Ramos (cell line): Measurements from ENCODE around the gene P2RX7.
"Not testable (repeated sequence)": the region's sequence is repeated elsewhere in the genome, so short reads cannot be mapped to it uniquely, and the experiment has no call there.

Experiments
- in situ Hi-C: fragments of 300-500 bp; cut with MboI; formaldehyde crosslinking; loops from one replicate; pipeline ENCODE4 v1.14.3; 2022; ENCODE audit warnings: low sequenced_read_pairs; ENCODE audit not compliant: unreplicated experiment

Gene P2RX7

DNA sequence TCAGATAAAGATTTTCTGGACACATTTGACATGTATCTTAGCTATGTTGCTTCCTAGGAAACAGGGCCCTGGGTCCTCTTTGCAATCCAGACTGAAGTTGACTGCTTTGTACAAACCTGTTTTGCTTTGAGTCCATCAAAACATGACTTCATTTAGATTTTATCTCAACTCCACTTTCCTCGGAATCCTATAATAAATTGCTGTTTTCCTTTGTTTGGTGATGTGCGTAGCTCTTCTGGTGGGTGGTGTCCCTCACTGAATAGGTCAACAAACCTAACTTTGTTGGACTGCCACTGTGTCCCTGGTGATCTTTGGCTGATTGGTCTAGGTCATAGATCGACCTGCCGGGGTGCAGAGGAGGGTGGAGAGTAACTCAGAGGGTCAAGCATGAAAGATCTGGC is 735 bp upstream of the P2RX7 start:
- in situ Hi-C loops: no loop called here

GRCh38 chr12:121133838-121134237 is 1.2 kb downstream of the P2RX7 start:
- in situ Hi-C loops: no loop called here

GRCh38 chr12:121135320-121135719 is 2.6 kb downstream of the P2RX7 start:
- in situ Hi-C loops: no loop called here

DNA sequence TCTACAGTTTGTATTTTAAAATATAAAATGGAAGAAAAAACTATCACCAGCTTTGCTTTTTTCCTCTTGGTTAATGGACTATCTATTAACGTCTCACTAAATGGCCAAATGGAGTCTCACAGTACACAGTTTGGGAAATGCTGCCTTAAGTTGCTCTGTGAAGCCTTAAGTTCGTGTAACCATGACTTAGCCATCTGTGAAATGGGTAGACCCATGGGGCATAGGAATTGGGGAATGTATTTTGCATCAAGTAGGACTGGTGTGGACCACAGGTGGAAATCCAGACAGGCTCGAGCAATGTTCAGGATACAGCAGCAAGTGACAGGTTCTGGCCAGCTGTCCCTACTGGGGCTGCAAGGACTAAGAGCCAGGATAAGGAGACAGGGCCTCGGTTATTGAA is 4.8 kb downstream of the P2RX7 start:
- in situ Hi-C loops: no loop called here

- in situ Hi-C loops: no loop called here
Measured at GRCh38 chr12:121138284-121138683, 5.6 kb downstream of the P2RX7 start.

GRCh38 chr12:121139286-121139685 is 6.6 kb downstream of the P2RX7 start:
- in situ Hi-C loops: no loop called here

DNA sequence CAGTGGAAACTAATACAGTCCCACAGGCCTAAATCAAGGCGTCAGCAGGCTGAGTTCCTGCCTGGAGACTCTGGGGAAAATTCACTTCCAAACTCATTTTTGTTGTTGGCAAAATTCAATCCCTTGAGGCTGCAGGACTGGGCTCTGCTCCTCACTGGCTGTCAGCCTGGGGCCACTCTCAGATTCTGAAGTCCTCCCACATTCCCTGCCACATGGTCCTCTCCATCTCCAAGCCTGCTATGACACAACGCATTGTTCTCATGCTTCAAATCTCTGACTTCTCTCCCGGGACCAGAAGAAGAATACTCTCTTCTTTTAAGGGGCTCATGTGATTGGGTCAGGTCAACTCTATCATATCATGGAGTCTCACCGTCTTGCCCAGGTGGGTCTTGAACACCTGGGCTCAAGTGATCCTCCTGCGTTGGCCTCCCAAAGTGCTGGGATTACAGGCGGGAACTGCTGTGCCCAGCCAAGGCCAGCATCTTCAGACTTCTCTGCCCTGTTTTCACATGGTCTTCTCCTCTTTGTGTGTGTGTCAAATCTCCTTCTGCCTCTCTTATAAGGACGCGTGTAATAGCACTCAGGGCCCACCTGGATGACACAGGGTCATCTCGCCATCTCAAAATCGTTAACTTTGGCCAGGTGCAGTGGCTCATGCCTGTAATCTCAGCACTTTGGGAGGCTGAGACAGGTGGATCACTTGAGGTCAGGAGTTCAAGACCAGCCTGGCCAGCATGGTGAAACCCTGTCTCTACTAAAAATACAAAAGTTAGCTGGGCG is 9.7 kb downstream of the P2RX7 start:
- in situ Hi-C loops: no loop called here

DNA sequence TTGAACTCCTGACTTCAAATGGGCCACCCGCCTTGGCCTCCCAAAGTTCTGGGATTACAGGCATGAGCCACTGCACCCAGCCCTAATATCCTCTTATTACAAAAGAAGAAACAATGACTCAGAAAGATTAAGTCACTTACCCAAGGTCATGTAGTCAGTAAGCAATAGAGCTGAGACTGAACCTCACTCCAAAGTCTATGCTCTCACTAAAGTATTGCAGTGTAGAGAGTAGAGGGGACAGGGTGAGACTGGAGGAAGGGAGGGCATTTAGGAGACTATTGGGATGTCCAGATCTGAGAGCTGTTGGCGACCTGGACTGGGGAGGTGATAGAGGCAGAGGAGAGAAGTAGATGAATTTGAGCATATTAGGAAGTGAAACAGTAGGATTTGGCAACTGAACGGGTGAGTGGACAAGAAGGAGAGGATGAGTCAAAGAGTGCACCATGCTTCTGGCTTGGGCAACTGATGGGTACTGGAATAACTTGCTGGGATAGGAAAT is 11.8 kb downstream of the P2RX7 start:
- in situ Hi-C loops: no loop called here

DNA sequence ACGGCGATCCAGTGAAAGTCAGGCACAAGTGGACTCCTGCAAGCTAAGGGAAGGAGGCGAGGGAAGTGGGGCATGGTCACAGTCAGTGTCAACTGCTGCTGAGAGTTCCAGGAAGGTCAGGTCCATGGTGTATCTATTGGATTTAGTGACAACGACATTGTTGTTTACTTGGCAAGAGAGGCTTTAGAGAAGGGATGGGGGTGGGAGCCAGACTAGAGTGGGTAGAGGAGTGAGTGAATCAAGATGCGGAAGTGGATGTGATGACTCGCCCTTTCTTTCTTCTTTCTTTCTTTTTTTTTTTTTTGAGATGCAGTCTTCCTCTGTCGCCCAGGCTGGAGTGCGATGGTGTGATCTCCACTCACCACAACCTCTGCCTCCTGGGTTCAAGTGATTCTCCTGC is 12.5 kb downstream of the P2RX7 start:
- in situ Hi-C loops: no loop called here

- in situ Hi-C loops: not testable (repeated sequence)
Measured at GRCh38 chr12:121149289-121149688, 16.6 kb downstream of the P2RX7 start.

- in situ Hi-C loops: no loop called here
Measured at GRCh38 chr12:121154793-121155375, 22.2 kb downstream of the P2RX7 start.

- in situ Hi-C loops: no loop called here
Measured at GRCh38 chr12:121156365-121156764, 23.7 kb downstream of the P2RX7 start.

DNA sequence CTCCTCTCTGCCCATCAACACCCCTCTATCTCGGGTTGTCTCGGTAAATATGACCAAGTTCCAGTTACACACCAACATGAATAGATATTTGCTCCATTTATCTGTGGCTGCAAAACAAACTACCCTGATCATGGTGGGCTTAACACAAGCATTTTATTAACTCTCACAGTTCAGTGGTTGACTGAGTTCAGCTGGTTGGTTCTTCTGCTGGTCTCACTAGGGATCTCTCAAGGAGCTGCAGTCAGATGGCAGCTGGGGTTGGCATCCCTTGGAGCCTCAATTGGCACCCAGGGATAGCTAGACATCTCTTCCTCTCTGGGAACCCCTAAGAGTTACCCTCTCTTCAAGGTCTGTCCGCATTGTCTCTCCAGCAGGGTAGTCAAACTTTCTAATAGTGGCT is 25.4 kb downstream of the P2RX7 start:
- in situ Hi-C loops: no loop called here

GRCh38 chr12:121158728-121159351 is 26.2 kb downstream of the P2RX7 start:
- in situ Hi-C loops: not testable (repeated sequence)

DNA sequence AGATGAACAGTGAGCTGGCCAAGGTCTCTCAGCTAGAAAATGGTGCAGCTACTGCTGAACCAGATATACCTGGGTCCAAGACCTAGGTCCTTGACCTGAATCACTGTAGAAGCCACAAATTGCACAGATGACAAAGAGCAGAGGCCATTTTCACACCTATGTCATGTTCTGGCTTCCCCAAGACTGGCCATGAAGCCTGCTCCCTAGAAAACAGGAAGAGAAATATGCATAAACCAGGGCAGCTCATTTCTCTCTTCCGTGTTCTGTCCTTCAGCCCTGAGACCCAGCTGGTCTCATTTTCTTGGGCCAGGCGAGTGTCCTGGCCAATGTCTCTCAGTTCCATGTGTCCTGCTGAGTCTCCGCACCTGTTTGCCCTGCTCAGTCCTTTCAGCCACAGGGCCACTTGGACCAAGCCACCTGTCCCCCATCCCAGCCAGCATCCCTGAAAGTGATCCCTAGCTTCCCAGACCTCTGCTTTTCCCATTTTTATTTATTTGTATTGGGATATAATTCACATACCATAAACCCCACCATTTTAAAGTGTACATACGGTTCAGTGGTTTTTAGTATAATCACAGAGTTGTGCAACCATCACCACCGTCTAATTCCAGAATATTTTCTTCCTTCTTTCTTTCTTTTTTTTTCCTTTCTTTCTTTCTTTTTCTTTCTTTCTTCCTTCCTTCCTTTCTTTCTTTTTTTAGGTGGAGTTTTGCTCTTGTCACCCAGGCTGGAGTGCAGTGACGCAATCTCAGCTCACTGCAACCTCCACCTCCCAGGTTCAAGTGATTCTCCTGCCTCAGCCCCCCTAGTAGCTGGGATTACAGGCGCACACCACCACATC is 27.0 kb downstream of the P2RX7 start:
- in situ Hi-C loops: no loop called here

DNA sequence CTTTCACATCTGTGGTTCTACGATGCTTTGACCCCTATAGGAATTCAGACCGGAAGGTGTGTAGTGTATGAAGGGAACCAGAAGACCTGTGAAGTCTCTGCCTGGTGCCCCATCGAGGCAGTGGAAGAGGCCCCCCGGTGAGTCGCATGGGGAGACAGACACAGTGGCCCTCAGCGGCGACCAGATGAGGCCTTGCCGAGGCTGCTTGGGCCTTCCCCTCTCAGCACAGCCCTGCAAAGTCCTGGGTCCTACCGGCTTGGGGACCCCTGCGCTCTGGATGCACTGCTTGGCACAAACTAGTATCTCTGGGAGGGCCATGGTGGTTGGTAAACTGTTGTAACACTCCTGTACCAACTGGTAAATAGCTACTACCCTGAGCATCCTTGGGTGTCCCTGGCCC is 29.7 kb downstream of the P2RX7 start:
- in situ Hi-C loops: no loop called here

- in situ Hi-C loops: no loop called here
Measured at GRCh38 chr12:121162985-121163384, 30.3 kb downstream of the P2RX7 start.

GRCh38 chr12:121164839-121165238 is 32.2 kb downstream of the P2RX7 start:
- in situ Hi-C loops: not testable (repeated sequence)

DNA sequence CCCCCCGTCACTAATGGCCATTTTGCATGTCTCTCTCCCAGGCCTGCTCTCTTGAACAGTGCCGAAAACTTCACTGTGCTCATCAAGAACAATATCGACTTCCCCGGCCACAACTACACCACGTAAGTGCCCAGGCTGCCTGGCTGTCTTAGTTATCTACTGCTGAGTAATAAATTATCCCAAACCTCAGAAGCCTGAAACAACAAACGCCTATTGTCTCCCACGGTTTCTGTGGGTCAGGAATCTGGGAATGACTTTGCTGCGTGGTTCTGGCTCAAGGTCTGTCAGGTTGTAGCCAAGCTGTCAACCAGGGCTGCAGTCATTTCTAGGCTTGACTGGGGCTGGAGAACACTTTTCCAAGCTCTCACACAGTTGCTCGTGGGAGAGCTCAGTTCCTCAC is 32.6 kb downstream of the P2RX7 start:
- in situ Hi-C loops: no loop called here

DNA sequence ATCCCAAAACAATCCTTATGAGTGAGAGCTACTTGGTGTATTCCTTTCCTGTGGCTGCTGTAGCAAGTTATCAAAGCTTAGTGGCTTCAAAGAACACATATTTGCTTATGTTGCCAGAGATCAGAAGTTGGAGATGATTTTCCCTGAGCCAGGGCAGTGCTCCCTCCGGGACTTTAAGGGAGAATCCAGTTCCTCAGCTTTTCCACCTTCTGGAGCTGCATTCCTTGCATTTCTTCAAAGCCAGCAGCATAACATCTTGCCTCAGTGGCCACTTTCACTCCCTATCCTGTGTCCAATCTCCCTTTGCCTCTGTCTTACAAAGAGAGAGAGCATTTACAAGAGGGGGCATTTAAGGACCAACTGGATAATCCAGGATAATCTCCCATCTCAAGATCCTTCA is 33.7 kb downstream of the P2RX7 start:
- in situ Hi-C loops: no loop called here
